Tibial nerve (tissue), 4 donors: Measurements from ENCODE around the gene ST14. TPM values are rescaled to one million over a fixed set of nuclear protein-coding genes. Genes with fewer than 3 reads are reported as not detected.
"Not testable (repeated sequence)": the region's sequence is repeated elsewhere in the genome, so short reads cannot be mapped to it uniquely, and the experiment has no call there.

Experiments used
- DNase-seq, 2 donors: peaks; one replicate each; pipeline ENCODE4 v3.0.0-alpha.2; 2019; ENCODE audit warnings: low spot score in 2 of 2
- H3K27ac ChIP-seq, 4 donors: fragments of 200-600 bp; sonication (generic) in 3 of 4; one replicate each; pipeline ENCODE4 v1.5.1; 2017 to 2019; ENCODE audit warnings: mild to moderate bottlenecking in 1 of 4
- H3K27me3 ChIP-seq, 2 donors: fragments of 200-600 bp; sonication (generic) in 1 of 2; one replicate each; pipeline versions ENCODE4 v1.5.1 to v1.6.0; 2017 to 2019
- H3K36me3 ChIP-seq, 3 donors: fragments of 200-600 bp; sonication (generic); one replicate each; pipeline ENCODE4 v1.5.1; 2018 to 2019
- H3K4me1 ChIP-seq, 4 donors: fragments of 200-600 bp; sonication (generic) in 3 of 4; one replicate each; pipeline ENCODE4 v1.5.1; 2017 to 2019
- H3K4me3 ChIP-seq, 4 donors: fragments of 200-600 bp; sonication (generic) in 3 of 4; one replicate each; pipeline ENCODE4 v1.5.1; 2017 to 2019; ENCODE audit warnings: mild to moderate bottlenecking in 1 of 4, moderate library complexity in 1 of 4
- H3K9me3 ChIP-seq, 4 donors: fragments of 200-600 bp; sonication (generic) in 3 of 4; one replicate each; pipeline ENCODE4 v1.5.1; 2017 to 2019
- CTCF ChIP-seq, 5 experiments: fragments of 200-600 bp in 3 of 5; fragments of 450-650 bp in 2 of 5; sonication (generic) in 3 of 5; IDR thresholded peaks; one replicate each; pipeline ENCODE4 v1.5.1; 2016 to 2019; ENCODE audit warnings: antibody characterized with exemption in 5 of 5, mild to moderate bottlenecking in 3 of 5, moderate library complexity in 2 of 5
- EP300 ChIP-seq, 2 donors: sonication (generic); formaldehyde crosslinking; IDR thresholded peaks; one replicate each; pipeline ENCODE4 v1.6.1; 2017; ENCODE audit warnings: antibody characterized with exemption in 2 of 2, mild to moderate bottlenecking in 1 of 2
- POLR2A ChIP-seq, 2 donors: fragments of 450-650 bp; IDR thresholded peaks; one replicate each; pipeline ENCODE4 v1.6.1; 2017; ENCODE audit warnings: antibody characterized with exemption in 2 of 2, mild to moderate bottlenecking in 2 of 2, moderate library complexity in 2 of 2
- WGBS, 2 donors: methylation state at CpG; one replicate each; pipeline ENCODE4 v1.1.5; 2018; 5-methylcytosine and 5-hydroxymethylcytosine counted together
- total RNA-seq, 4 donors: library from RNA; depleted of rRNA; stranded (reverse); fragments of >200 nt; gene quantifications; one replicate each; pipeline ENCODE4 v1.1.0, GENCODE V29; 2016

Gene ST14
- total RNA-seq, 4 donors from 2014 or later: 1.5 to 10.8 (median 2.6) TPM

- WGBS, 2 donors: 80 to 82% methylated on average over 7 of the region's 7 CpGs
- no peak for TF ChIP-seq CTCF (IDR thresholded peaks at IDR 0.05)
- TF ChIP-seq POLR2A (IDR thresholded peaks at IDR 0.05): no peak
- no peak for TF ChIP-seq EP300 (IDR thresholded peaks at IDR 0.05)
- DNase-seq: no peak
Measured at GRCh38 chr11:130168105-130168504, 8.5 kb downstream of the ST14 start.

GRCh38 chr11:130170345-130170744 lies 10.8 kb downstream of the ST14 start:
- WGBS, 2 donors: 74% methylated on average over 8 of the region's 8 CpGs
- H3K27ac ChIP-seq: no peak overlapping the region
- DNase-seq: no peak
- no peaks in the 10 kb centered on the region for H3K27me3 ChIP-seq
- TF ChIP-seq CTCF (IDR thresholded peaks at IDR 0.05): no peak
- no peak for TF ChIP-seq POLR2A (IDR thresholded peaks at IDR 0.05)
- no peak for TF ChIP-seq EP300 (IDR thresholded peaks at IDR 0.05)
- no peaks in the 10 kb centered on the region for H3K4me1 ChIP-seq
- H3K36me3 ChIP-seq: no peaks in the 10 kb centered on the region
- H3K4me3 ChIP-seq: no peak overlapping the region
- peaks cover 0 to 17% (median 0%) of the 10 kb centered on the region in 4 donors for H3K9me3 ChIP-seq

More at GRCh38 chr11:130168105-130168504, 8.5 kb downstream of the ST14 start:
- Histone ChIP-seq H3K4me1 (no peaks in the 10 kb centered on the region), H3K9me3 (no peaks in the 10 kb centered on the region), H3K36me3 (no peaks in the 10 kb centered on the region), H3K27me3 (peaks cover 0 to 18% of the 10 kb centered on the region in 2 donors), H3K27ac (no peak overlapping the region), H3K4me3 (no peak overlapping the region)

GRCh38 chr11:130171534-130171933 lies 12.0 kb downstream of the ST14 start:
- WGBS, 2 donors: 30 to 31% methylated on average over 5 of the region's 5 CpGs
- no peak for TF ChIP-seq EP300 (IDR thresholded peaks at IDR 0.05)
- no peak for TF ChIP-seq CTCF (IDR thresholded peaks at IDR 0.05)
- TF ChIP-seq POLR2A (IDR thresholded peaks at IDR 0.05): no peak
- Histone ChIP-seq H3K4me3 (no peak overlapping the region), H3K27ac (no peak overlapping the region), H3K4me1 (no peaks in the 10 kb centered on the region), H3K36me3 (no peaks in the 10 kb centered on the region), H3K9me3 (peaks cover 0 to 24% (median 0%) of the 10 kb centered on the region in 4 donors), H3K27me3 (no peaks in the 10 kb centered on the region)
- DNase-seq: no peak

- H3K9me3 ChIP-seq: peaks cover 0 to 24% (median 0%) of the 10 kb centered on the region in 4 donors
- not testable (repeated sequence) for H3K4me3 ChIP-seq, H3K27me3 ChIP-seq, DNase-seq, H3K36me3 ChIP-seq, H3K27ac ChIP-seq, H3K4me1 ChIP-seq
- 79 to 88% methylated on average over 3 of the region's 3 CpGs for WGBS, 2 donors
Measured at GRCh38 chr11:130172001-130172400, 12.4 kb downstream of the ST14 start.

GRCh38 chr11:130174642-130175041 lies 15.1 kb downstream of the ST14 start:
- WGBS, 2 donors: 97 to 98% methylated on average over 4 of the region's 4 CpGs
- H3K9me3 ChIP-seq: peaks cover 0 to 24% (median 0%) of the 10 kb centered on the region in 4 donors
- no peak overlapping the region for H3K27ac ChIP-seq
- no peak overlapping the region for H3K4me3 ChIP-seq
- peaks cover 0 to 15% (median 7%) of the 10 kb centered on the region in 4 donors for H3K4me1 ChIP-seq
- H3K27me3 ChIP-seq: no peaks in the 10 kb centered on the region
- no peak for DNase-seq
- TF ChIP-seq EP300 (IDR thresholded peaks at IDR 0.05) (no peak), CTCF (IDR thresholded peaks at IDR 0.05) (no peak), POLR2A (IDR thresholded peaks at IDR 0.05) (no peak)
- no peaks in the 10 kb centered on the region for H3K36me3 ChIP-seq

- H3K27ac ChIP-seq: no peak overlapping the region
- H3K9me3 ChIP-seq: peaks cover 0 to 24% (median 0%) of the 10 kb centered on the region in 4 donors
- peaks cover 0 to 27% (median 11%) of the 10 kb centered on the region in 4 donors for H3K4me1 ChIP-seq
- no peak overlapping the region for H3K4me3 ChIP-seq
- DNase-seq: no peak
- WGBS, 2 donors: 76 to 83% methylated on average over 5 of the region's 5 CpGs
- no peaks in the 10 kb centered on the region for H3K27me3 ChIP-seq
- no peaks in the 10 kb centered on the region for H3K36me3 ChIP-seq
- TF ChIP-seq EP300 (IDR thresholded peaks at IDR 0.05) (no peak), POLR2A (IDR thresholded peaks at IDR 0.05) (no peak), CTCF (IDR thresholded peaks at IDR 0.05) (no peak)
Measured at GRCh38 chr11:130175898-130176297, 16.3 kb downstream of the ST14 start.
